ENCODE results near the gene ASPG. TPM values are rescaled to one million over a fixed set of nuclear protein-coding genes. Genes with fewer than 3 reads are reported as not detected.

Gene ASPG
- 0.17 and 2.9 TPM in 2 replicates for total RNA-seq (2014; rRNA removed; shearing (Covaris generic))

DNA sequence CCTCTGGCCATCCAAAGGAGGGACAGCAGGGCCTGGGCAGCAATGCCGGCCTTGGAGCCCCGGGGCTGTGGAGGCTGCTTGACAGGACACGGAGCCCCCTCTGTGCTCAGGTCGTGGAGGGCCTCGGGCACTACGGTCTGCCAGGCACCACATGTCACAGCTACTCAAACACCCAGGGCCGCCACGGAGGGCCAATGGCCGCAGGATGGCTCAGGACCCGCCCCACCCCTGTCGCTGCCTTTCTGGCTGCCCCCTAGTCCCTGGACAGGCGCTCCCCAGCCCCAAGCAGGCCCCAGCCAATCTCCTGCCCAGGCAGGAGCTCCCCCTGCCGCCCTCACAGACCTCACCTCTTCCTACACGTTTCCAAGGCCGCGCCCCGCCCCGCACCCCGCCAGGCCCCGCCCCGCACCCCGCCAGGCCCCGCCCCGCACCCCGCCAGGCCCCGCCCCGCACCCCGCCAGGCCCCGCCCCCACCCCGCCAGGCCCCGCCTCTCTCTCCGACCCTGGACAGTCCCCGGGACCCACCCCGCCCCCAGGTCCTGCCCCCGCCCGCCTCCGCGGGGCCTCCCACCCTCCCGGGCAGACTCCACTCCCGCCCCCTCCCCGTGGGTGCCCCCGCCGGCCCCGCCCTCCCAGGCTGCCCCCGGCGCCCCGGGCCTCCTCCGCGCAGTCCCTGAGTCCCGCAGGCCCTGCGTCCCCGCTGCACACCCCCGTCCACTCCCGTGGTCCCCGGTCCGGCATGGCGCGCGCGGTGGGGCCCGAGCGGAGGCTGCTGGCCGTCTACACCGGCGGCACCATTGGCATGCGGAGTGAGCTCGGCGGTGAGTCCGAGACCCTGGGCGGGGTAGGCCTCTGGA, at the start of gene ASPG:
Gene ASPG, plus strand, starts transcription at position 669 of the 857 bp plus-strand sequence. Its CDS starts 71 bp downstream, at position 740.
- Histone ChIP-seq H3K36me3 (replicated peaks; ENCODE audit: control insufficient read depth, insufficient read depth, low read length) (no peaks in the 10 kb centered on the region), H3K27me3 (ENCODE audit: control insufficient read depth, insufficient read depth, low read length) (peaks cover 10% of the 10 kb centered on the region), H3K4me3 (ENCODE audit: insufficient read depth, low read depth, low read length) (peak within 1 kb of the TSS; percentile 52)
- peak; percentile 99 for DNase-seq

DNA sequence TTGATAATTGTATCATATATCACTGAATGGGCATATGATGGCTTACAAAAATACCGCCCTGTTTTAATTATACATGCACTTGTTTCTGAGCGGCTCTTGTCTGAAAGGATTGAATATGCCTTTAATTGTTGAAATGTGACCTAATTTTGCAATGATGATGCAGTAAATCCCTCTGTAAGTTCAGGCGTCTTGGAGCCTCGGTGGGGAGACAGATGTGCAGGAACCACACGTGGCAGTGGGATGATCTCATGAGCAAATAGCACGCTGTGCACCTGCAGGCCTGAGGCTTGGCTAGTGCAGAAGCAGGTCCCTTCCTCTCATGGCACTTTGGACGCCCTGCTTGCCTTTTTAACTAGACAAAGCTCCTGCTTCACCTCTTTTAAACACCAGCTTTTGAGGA, 49.3 kb upstream of the ASPG start:
- H3K36me3 ChIP-seq (replicated peaks; ENCODE audit: control insufficient read depth, insufficient read depth, low read length) = no peaks in the 10 kb centered on the region
- DNase-seq = no peak
- no peak overlapping the region for H3K4me3 ChIP-seq (ENCODE audit: insufficient read depth, low read depth, low read length)
- H3K27me3 ChIP-seq (ENCODE audit: control insufficient read depth, insufficient read depth, low read length) = no peaks in the 10 kb centered on the region

DNA sequence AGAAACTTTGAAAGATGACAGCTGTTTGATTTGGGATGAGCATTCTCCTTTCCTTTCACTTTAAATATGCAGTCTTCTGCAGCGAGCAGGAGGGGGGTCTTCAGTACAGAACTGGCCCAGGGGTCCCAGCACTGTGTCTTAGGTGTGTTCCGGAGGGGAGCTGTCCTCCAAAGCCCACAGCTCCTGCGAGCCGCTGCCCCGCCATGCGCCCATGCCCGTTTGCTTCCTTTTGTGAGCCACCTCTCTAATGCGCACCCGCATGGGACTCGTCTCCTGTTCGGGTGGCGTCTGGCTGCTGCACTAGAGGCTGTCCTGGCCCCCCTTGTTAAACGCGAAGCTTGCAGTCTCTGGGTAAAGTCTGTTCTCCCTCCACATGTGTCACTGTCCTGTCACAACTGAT, 48.4 kb upstream of the ASPG start:
- no peak for DNase-seq
- Histone ChIP-seq H3K36me3 (replicated peaks; ENCODE audit: control insufficient read depth, insufficient read depth, low read length) (no peaks in the 10 kb centered on the region), H3K4me3 (ENCODE audit: insufficient read depth, low read depth, low read length) (no peak overlapping the region), H3K27me3 (ENCODE audit: control insufficient read depth, insufficient read depth, low read length) (no peaks in the 10 kb centered on the region)

DNA sequence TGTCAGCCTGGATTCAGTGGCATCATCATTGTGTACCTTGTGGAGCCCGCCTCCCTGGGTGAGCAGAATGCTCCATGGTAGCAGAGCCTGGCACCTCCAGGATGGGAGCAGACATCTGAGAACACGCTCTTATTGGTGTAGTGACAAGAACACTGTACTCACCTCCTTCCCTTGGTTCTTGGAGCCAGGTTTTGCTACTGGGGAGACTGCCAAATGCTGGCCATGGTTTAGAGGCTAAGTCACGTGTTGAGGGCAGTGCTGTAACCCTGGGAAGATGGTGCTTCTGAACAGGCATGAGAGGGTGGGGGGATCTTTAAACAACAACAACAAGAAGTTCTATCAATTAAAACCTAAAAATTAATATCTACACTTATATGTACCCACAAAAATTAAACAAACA, 47.6 kb upstream of the ASPG start:
- Histone ChIP-seq H3K36me3 (replicated peaks; ENCODE audit: control insufficient read depth, insufficient read depth, low read length) (no peaks in the 10 kb centered on the region), H3K4me3 (ENCODE audit: insufficient read depth, low read depth, low read length) (no peak overlapping the region), H3K27me3 (ENCODE audit: control insufficient read depth, insufficient read depth, low read length) (no peaks in the 10 kb centered on the region)
- no peak for DNase-seq

DNA sequence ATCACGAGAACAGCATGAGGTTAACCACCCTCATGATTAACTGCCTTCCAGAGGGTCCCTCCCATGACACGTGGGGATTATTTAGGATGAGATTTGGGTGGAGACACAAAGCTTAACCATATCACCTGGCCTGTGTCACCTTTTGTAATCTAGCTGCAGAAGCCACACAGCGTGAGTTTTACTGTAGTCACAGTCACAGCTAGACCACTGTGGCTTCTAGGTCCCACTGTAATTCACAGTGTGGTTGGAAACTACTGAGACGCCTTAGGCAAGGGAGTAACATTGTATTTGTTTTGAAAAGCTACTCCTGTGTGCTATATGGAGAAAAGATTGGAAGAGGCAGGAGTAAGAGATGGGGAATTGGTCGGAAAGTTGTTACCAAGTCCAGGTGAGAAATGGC, 46.3 kb upstream of the ASPG start:
- Histone ChIP-seq H3K4me3 (ENCODE audit: insufficient read depth, low read depth, low read length) (no peak overlapping the region), H3K36me3 (replicated peaks; ENCODE audit: control insufficient read depth, insufficient read depth, low read length) (no peaks in the 10 kb centered on the region), H3K27me3 (ENCODE audit: control insufficient read depth, insufficient read depth, low read length) (no peaks in the 10 kb centered on the region)
- no peak for DNase-seq

DNA sequence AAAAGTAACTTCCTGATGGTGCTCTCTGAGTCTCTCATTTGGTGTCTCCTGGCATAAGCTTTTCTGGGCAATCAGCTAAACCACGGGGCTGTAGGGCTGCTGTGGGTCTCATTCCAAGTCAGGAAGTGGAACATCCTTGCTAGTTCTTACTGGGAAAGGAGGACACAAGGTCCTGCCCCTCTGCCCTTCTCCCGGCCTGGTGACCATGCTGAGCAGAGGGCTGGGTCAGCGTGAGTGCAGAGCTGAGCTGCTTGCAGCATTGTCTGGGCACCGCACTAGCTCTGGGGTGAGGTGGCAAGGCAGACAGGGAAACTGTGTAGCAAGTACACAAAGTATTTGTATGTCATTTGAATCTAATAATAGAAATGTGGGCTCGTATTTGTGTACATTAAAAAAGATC, 45.0 kb upstream of the ASPG start:
- Histone ChIP-seq H3K4me3 (ENCODE audit: insufficient read depth, low read depth, low read length) (no peak overlapping the region), H3K27me3 (ENCODE audit: control insufficient read depth, insufficient read depth, low read length) (no peaks in the 10 kb centered on the region), H3K36me3 (replicated peaks; ENCODE audit: control insufficient read depth, insufficient read depth, low read length) (no peaks in the 10 kb centered on the region)
- peak; percentile 58 for DNase-seq

DNA sequence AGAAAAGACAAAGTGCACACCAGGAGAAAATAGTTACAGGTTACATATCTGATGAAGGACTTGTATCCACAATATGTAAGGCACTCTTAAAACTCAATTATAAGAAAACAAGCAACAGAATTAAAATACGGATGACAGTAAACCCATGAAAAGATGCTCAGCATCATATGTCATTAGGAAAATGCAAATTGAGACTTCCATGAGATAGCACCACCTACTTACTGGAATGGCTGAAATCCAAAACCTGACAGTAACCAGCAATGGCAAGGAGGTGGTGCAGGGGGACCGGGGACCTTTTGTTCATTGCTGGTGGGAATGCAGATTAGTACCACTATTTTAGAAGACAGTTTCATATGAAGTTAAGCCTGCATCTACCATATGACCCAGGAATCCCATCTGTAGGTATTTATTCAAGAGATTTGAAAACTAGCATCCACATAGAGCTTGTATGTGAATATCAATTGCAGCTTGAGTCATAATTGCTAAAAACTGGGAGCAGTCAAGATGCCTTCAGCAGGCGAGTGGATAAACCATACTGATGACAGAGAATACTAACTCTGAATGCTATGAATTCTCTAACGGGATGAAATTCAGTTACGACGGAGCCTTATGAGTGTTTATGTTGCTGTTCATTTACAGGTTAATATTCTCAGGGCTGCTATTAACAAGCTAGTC, 43.9 kb upstream of the ASPG start:
- no peaks in the 10 kb centered on the region for H3K27me3 ChIP-seq (ENCODE audit: control insufficient read depth, insufficient read depth, low read length)
- H3K4me3 ChIP-seq (ENCODE audit: insufficient read depth, low read depth, low read length) = no peak overlapping the region
- no peaks in the 10 kb centered on the region for H3K36me3 ChIP-seq (replicated peaks; ENCODE audit: control insufficient read depth, insufficient read depth, low read length)
- DNase-seq = no peak

DNA sequence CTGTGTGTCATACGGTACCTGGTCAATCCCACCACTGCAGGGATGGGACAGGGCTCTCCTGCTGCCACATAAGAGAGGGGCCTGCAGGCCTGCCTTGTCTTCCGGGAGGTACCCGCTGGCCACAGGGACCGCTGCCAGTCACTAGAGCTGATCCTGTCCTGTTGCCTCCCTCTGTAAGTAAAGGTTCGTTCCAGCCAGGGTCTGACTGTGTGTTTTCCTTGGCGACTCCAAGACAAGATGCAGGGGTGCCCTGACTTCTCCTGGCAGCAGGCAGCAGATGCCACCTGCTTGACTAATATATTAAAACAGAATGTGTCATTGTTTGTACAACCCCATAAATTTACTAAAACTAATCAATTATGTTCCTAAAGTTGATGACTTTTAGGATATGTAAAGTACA, 41.5 kb upstream of the ASPG start:
- Histone ChIP-seq H3K27me3 (ENCODE audit: control insufficient read depth, insufficient read depth, low read length) (no peaks in the 10 kb centered on the region), H3K4me3 (ENCODE audit: insufficient read depth, low read depth, low read length) (no peak overlapping the region), H3K36me3 (replicated peaks; ENCODE audit: control insufficient read depth, insufficient read depth, low read length) (no peaks in the 10 kb centered on the region)
- no peak for DNase-seq

DNA sequence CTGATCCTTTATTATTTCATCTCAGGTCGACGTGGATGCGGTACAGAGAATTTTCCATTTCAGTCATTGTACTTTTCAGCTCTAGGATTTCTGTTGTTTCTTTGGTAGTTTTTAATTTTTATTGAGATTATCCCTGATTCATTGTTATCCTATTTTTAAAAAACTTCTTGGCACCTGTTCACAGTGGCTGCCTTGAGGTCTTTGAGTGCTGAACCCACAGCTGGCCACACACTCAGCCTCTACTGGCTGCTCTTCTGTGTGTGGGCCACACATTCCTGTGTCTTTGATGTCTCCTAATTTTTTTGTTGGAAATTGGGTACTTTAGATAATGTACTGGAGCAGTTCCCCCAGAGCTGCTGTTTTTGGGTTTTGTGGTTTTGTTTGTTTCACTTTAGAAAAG, 37.7 kb upstream of the ASPG start:
- no peak for DNase-seq
- Histone ChIP-seq H3K36me3 (replicated peaks; ENCODE audit: control insufficient read depth, insufficient read depth, low read length) (no peaks in the 10 kb centered on the region), H3K27me3 (ENCODE audit: control insufficient read depth, insufficient read depth, low read length) (no peaks in the 10 kb centered on the region), H3K4me3 (ENCODE audit: insufficient read depth, low read depth, low read length) (no peak overlapping the region)

DNA sequence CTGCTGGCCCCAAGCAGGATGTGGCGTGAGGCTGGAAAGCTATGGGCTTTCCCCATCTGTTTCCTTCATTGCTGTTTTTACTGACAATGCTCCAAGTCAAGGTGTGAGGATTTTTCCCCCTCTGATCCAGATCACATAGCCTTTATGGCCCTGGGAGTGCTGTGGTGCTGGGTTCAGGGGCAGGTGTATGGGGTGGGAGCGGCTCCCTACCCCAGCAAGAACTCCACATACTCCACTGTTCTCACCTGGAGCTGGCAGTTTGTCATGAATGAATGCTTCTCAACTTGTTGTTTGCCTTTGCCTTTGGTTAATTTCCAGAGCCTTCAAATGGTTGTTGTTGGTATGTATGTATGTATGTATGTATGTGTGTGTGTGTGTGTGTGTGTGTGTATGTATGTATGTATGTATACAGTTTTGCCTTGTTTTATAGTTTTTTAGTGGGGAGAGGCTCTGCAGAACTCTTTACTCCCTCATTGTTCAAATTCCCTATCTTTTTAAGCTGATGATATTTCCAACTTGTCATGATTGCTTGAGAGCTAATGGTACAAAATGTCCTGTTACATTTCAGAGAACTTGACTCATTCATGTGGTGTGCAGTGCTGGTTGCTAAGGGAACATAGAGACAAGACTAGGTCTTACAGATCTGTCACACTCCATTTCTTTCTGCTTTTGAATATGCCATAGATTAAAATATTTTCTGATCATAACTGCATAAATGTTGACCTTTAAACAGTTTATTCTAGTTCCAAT, 36.6 kb upstream of the ASPG start:
- Histone ChIP-seq H3K27me3 (ENCODE audit: control insufficient read depth, insufficient read depth, low read length) (no peaks in the 10 kb centered on the region), H3K4me3 (ENCODE audit: insufficient read depth, low read depth, low read length) (no peak overlapping the region), H3K36me3 (replicated peaks; ENCODE audit: control insufficient read depth, insufficient read depth, low read length) (no peaks in the 10 kb centered on the region)
- DNase-seq = no peak

DNA sequence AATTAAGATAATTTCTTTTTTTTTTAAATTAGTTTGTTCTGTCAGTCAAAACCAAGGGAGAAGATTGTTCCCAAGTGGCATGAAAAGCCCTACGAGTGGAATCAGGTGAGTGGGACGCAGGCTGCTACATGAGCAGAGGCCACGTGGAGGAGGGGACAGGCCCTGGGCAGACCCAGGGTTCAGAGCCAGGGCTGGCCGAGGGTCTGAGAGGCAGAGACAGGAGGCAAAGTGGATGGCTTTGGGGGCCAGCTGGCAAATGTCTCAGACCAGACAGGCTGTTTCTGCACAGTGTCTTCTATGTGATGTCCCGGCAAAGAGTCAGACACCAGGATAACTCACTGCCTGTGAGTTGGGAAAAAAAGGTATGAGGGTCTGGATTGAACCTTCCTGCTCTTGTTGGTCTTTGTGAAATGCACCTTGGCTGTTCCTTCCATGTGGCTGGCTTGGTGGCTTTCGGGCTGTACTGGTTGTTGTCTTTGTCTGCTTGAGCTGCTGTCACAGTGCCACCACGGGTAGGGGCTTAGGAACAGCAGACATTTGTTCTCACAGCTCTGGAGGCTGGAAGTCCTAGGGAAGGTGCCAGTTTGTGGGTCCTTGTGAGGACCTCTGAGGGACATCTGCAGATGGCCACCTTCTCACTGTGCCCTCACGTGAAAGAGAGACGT, 35.8 kb upstream of the ASPG start:
- no peaks in the 10 kb centered on the region for H3K27me3 ChIP-seq (ENCODE audit: control insufficient read depth, insufficient read depth, low read length)
- no peak overlapping the region for H3K4me3 ChIP-seq (ENCODE audit: insufficient read depth, low read depth, low read length)
- DNase-seq = no peak
- H3K36me3 ChIP-seq (replicated peaks; ENCODE audit: control insufficient read depth, insufficient read depth, low read length) = no peaks in the 10 kb centered on the region

DNA sequence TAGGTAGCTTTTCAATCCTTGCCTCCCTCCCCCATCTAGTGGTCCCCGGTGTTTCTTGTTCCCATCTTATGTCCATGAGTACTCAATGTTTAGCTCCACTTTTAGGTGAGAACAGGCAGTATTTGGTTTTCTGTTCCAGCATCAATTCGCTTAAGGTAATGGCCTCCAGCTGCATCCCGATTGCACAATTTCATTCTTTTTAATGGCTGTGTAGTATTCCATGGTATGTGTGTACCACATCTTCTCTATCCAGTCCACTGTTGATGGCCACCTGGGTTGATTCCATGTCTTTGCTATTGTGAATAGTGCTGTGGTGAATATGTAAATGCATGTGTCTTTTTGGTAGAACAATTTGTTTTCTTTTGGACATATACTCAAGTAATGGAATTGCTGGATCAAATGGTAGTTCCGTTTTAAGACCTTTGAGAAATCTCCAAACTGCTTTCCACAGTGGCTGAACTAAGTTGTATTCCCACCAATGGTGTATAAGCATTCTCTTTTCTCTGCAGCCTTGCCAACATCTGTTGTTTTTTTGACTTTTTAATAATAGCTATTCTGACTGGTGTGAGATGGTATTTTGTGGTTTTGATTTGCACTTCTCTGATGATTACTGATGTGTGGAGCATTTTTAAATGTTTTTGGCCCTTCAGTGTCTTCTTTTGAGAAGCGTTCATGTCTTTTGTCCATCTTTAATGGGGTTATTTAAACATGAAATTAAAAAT, 34.2 kb upstream of the ASPG start:
- DNase-seq = no peak
- no peaks in the 10 kb centered on the region for H3K27me3 ChIP-seq (ENCODE audit: control insufficient read depth, insufficient read depth, low read length)
- H3K36me3 ChIP-seq (replicated peaks; ENCODE audit: control insufficient read depth, insufficient read depth, low read length) = no peaks in the 10 kb centered on the region
- H3K4me3 ChIP-seq (ENCODE audit: insufficient read depth, low read depth, low read length) = no peak overlapping the region

DNA sequence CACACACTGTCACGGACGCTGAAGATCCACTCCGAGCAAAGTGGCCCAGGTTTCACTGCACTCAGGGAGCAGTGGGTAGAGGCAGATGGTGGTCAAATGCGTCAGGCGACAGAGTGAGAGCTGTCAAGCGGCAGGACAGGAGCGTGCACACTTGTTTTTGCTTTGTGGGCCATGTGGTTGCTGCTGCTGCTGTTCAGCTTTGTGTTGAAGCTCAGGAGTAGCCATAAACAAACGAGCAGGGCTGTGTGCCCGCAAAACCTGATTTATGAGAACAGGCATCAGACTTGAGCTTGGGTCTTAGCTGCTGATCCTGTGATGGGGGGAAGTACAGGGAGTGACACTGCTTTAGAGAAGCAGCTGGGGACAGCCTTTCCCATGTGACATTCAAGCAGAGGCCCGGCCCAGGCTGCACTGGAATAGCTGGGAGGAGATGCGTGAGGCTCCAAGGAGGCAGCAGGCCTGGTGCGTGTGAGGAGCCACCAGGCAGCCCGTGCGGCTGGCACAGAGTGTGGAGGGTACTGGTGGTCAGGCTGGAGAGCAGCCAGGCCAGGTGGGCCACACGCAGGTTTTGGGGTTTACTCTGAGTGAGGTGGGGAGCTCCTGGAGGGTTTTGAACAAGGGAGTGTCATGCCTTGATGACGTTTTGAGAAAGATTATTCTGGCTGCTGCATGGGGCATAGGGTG, 31.1 kb upstream of the ASPG start:
- no peaks in the 10 kb centered on the region for H3K36me3 ChIP-seq (replicated peaks; ENCODE audit: control insufficient read depth, insufficient read depth, low read length)
- no peak overlapping the region for H3K4me3 ChIP-seq (ENCODE audit: insufficient read depth, low read depth, low read length)
- no peaks in the 10 kb centered on the region for H3K27me3 ChIP-seq (ENCODE audit: control insufficient read depth, insufficient read depth, low read length)
- DNase-seq = no peak
